A549 (cell line): ENCODE data around the gene RNF144A. TPM values are rescaled to one million over a fixed set of nuclear protein-coding genes. Genes with fewer than 3 reads are reported as not detected.

Experiments used
- ATAC-seq, 2 experiments: fragments of 200-7000 bp in 1 of 2; fragments of >200 bp in 1 of 2; cut with Nextera tagmentation in 1 of 2; cut with Tn5 transposase in 1 of 2; 3 replicates each; pipeline versions ENCODE4 v1.8.0 to v1.9.1; 2018 to 2020; ENCODE audit warnings: mild to moderate bottlenecking in 1 of 2, moderate library complexity in 1 of 2
- CTCF ChIA-PET: fragments of 300-600 bp; sonication (Branson Sonifier 250); formaldehyde crosslinking; extraction: SDS; loops from one replicate; lab custom pipeline; 2021; ENCODE audit warnings: antibody characterized with exemption, inconsistent platforms; lab: Yijun Ruan, JAX
- POLR2A ChIA-PET: fragments of 350-600 bp; formaldehyde crosslinking; extraction: SDS; loops from one replicate; lab custom pipeline; 2021; ENCODE audit warnings: antibody characterized with exemption, inconsistent platforms; lab: Yijun Ruan, JAX
- DNase-seq, 2 experiments: peaks; one replicate each; pipeline versions ENCODE4 v3.0.0 to v3.0.0-alpha.2; 2011 to 2016; ENCODE audit warnings: low read depth in 1 of 2, low spot score in 1 of 2
- FAIRE-seq: peaks from 2 replicates; lab custom pipeline; 2011; peaks lifted over from hg19 to GRCh38; lab: Jason Lieb, UNC
- H3K27ac ChIP-seq, 2 experiments: fragments of >200 bp; sonication (Bioruptor Twin); formaldehyde crosslinking; 3 replicates each; pipeline ENCODE4 v1.5.1; 2016 to 2017
- H3K4me1 ChIP-seq: fragments of >200 bp; sonication (Bioruptor Twin); formaldehyde crosslinking; 3 replicates; pipeline ENCODE4 v1.6.1; 2016
- H3K4me2 ChIP-seq: fragments of >200 bp; sonication (Bioruptor Twin); formaldehyde crosslinking; 3 replicates; pipeline ENCODE4 v1.6.1; 2016
- H3K4me3 ChIP-seq: fragments of >200 bp; sonication (Bioruptor Twin); formaldehyde crosslinking; 3 replicates; pipeline ENCODE4 v1.5.1; 2016
- H3K9me3 ChIP-seq: fragments of >200 bp; sonication (Bioruptor Twin); formaldehyde crosslinking; 3 replicates; pipeline ENCODE4 v1.6.1; 2016
- BHLHE40 ChIP-seq: IDR thresholded peaks from 2 replicates; pipeline ENCODE4 v1.6.1; 2012; ENCODE audit warnings: low read depth, low read length, inconsistent platforms
- CBX2 ChIP-seq: fragments of 200-600 bp; sonication (generic); IDR thresholded peaks from 2 replicates; pipeline ENCODE4 v1.6.1; 2016; ENCODE audit warnings: low read depth, mild to moderate bottlenecking, borderline replicate concordance
- CEBPB ChIP-seq, 2 experiments: fragments of >200 bp in 1 of 2; sonication (Bioruptor Twin) in 1 of 2; formaldehyde crosslinking in 1 of 2; IDR thresholded peaks; 2 replicates each; pipeline ENCODE4 v1.6.1; 2012 to 2016
- CHD4 ChIP-seq: fragments of 200-600 bp; sonication (generic); IDR thresholded peaks from 2 replicates; pipeline ENCODE4 v1.6.1; 2016; ENCODE audit warnings: antibody characterized with exemption, mild to moderate bottlenecking, borderline replicate concordance
- CTCF ChIP-seq: fragments of >200 bp; sonication (Bioruptor Twin); formaldehyde crosslinking; IDR thresholded peaks from 3 replicates; pipeline ENCODE4 v1.5.1; 2016
- E2F6 ChIP-seq: IDR thresholded peaks from 2 replicates; pipeline ENCODE4 v1.6.1; 2012; ENCODE audit warnings: low read depth, borderline replicate concordance
- ELK1 ChIP-seq: fragments of 150-350 bp; IDR thresholded peaks from 2 replicates; pipeline ENCODE4 v1.6.1; 2014; ENCODE audit warnings: low read depth, mild to moderate bottlenecking, low read length
- EP300 ChIP-seq, 2 experiments: fragments of >200 bp; sonication (Bioruptor Twin); formaldehyde crosslinking; IDR thresholded peaks; 2 replicates in 1 of 2; 3 replicates in 1 of 2; pipeline ENCODE4 v1.6.1; 2016 to 2017
- FOSB ChIP-seq: fragments of 250-450 bp; sonication (Bioruptor Pico); IDR thresholded peaks from 2 replicates; pipeline ENCODE4 v1.5.0; 2020; ENCODE audit warnings: mild to moderate bottlenecking, moderate library complexity
- FOSL2 ChIP-seq, 2 experiments: fragments of 450-650 bp in 1 of 2; fragments of >200 bp in 1 of 2; sonication (Bioruptor Twin) in 1 of 2; formaldehyde crosslinking; IDR thresholded peaks; 2 replicates each; pipeline versions ENCODE4 v1.5.0 to v1.6.1; 2016 to 2020; ENCODE audit warnings: mild to moderate bottlenecking in 1 of 2, moderate library complexity in 1 of 2
- GATA3 ChIP-seq: IDR thresholded peaks from 2 replicates; pipeline ENCODE4 v1.6.1; 2012; ENCODE audit warnings: borderline replicate concordance
- JUN ChIP-seq, 2 experiments: fragments of >200 bp; sonication (Bioruptor Twin); formaldehyde crosslinking; IDR thresholded peaks; 2 replicates in 1 of 2; 3 replicates in 1 of 2; pipeline ENCODE4 v1.6.1; 2016 to 2017
- JUNB ChIP-seq: fragments of >200 bp; sonication (Bioruptor Twin); formaldehyde crosslinking; IDR thresholded peaks from 2 replicates; pipeline ENCODE4 v1.6.1; 2016
- KDM1A ChIP-seq: fragments of 200-600 bp; sonication (generic); IDR thresholded peaks from 2 replicates; pipeline ENCODE4 v1.6.1; 2016; ENCODE audit warnings: low read depth, mild to moderate bottlenecking
- NPAS2 ChIP-seq: fragments of 250-450 bp; sonication (Bioruptor Pico); IDR thresholded peaks from 2 replicates; pipeline ENCODE4 v1.8.0; 2022; ENCODE audit warnings: mild to moderate bottlenecking, moderate library complexity, borderline replicate concordance
- RARB ChIP-seq: fragments of 250-450 bp; sonication (Bioruptor Pico); IDR thresholded peaks from 2 replicates; pipeline ENCODE4 v1.8.0; 2021; ENCODE audit warnings: mild to moderate bottlenecking, moderate library complexity
- SMC3 ChIP-seq: fragments of >200 bp; sonication (Bioruptor Twin); formaldehyde crosslinking; IDR thresholded peaks from 3 replicates; pipeline ENCODE4 v1.6.1; 2018; ENCODE audit warnings: inconsistent platforms
- SREBF2 ChIP-seq: fragments of 450-650 bp; IDR thresholded peaks from 2 replicates; pipeline ENCODE4 v1.6.1; 2014; ENCODE audit warnings: mild to moderate bottlenecking, moderate library complexity
- ZSCAN20 ChIP-seq: fragments of 250-450 bp; sonication (Bioruptor Pico); IDR thresholded peaks from 2 replicates; pipeline ENCODE4 v1.8.0; 2022; ENCODE audit warnings: mild to moderate bottlenecking, moderate library complexity
- WGBS: methylation state at CpG from one replicate; pipeline ENCODE4 v1.1.6; 2017; ENCODE audit errors: missing lambda C conversion rate; 5-methylcytosine and 5-hydroxymethylcytosine counted together
- polyA plus RNA-seq, 4 experiments: library from polyadenylated mRNA; depleted of rRNA in 3 of 4; stranded (reverse); fragments of >200 nt; fragmentation: RNase III in 1 of 4; extraction: RNeasy Plus Mini Kit Qiagen cat#74134 plus additional on column Dnase treatment in 1 of 4; gene quantifications; 2 replicates in 3 of 4; 3 replicates in 1 of 4; pipeline ENCODE4 v1.2.3, GENCODE V29; 2011 to 2017
- TF ChIP-seq, protein P1 (sequence below): fragments of 450-650 bp; IDR thresholded peaks from 2 replicates; pipeline ENCODE4 v1.6.1; 2014; ENCODE audit warnings: antibody characterized with exemption

Gene RNF144A
- polyA plus RNA-seq, 2 of the 4 experiments (the other 2 are of a cell fraction) = 4.4 to 9.6 TPM

DNA sequence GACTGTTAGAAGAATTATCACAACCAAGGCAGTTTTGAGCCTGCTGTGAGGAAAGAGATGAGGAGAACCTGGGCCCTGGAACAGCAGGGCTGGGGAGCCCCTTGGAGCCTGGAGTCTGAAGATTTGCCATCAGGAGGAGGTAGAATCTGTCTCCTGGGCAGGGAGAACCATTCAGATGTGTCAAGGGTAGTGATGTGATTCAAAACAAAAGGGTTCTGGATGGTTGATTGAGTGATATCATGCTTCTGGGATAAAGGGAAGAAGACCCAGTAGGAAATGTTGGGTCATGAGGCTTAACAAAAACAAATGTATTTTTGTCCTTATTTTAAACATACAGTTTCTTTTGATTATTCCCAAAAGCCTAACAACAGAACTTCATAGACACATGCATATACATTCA lies 28.6 kb downstream of the RNF144A start:
- Histone ChIP-seq H3K27ac (no peak overlapping the region), H3K9me3 (no peaks in the 10 kb centered on the region), H3K4me2 (no peak overlapping the region), H3K4me1 (peaks cover 6% of the 10 kb centered on the region; the same call in 2 of the 3 replicates), H3K4me3 (no peak overlapping the region)
- no peak for DNase-seq
- TF ChIP-seq FOSB (CRISPR knock-in tag) = no peak
- TF ChIP-seq KDM1A = no peak
- TF ChIP-seq GATA3 = no peak
- TF ChIP-seq E2F6 = no peak
- no peak for TF ChIP-seq BHLHE40
- TF ChIP-seq SREBF2 = no peak
- no peak for TF ChIP-seq JUN (IDR thresholded peaks at IDR 0.05)
- TF ChIP-seq CHD4 = no peak
- TF ChIP-seq EP300 (IDR thresholded peaks at IDR 0.05) = no peak
- no peak for TF ChIP-seq ELK1
- no peak for TF ChIP-seq CBX2
- no peak for TF ChIP-seq FOSL2 (IDR thresholded peaks at IDR 0.05)
- no peak for TF ChIP-seq FOSL2 (CRISPR knock-in tag; IDR thresholded peaks at IDR 0.05)
- TF ChIP-seq RARB (CRISPR knock-in tag) = no peak
- TF ChIP-seq CTCF = no peak
- TF ChIP-seq ZSCAN20 (CRISPR knock-in tag) = no peak
- TF ChIP-seq CEBPB (IDR thresholded peaks at IDR 0.05) = no peak
- TF ChIP-seq NPAS2 = no peak
- no peak for TF ChIP-seq SMC3
- FAIRE-seq = no peak
- ChIA-PET POLR2A (no interaction called here), CTCF (interaction anchor here (1.1 to 1.4 kb wide), 2 partner anchors 29 to 98 kb away, joined by 3 to 4 read pairs; partner anchors contain the start of gene RNF144A)
- ATAC-seq = no peak

- 47% methylated on average over 2 of the region's 2 CpGs for WGBS
- ChIA-PET POLR2A (no interaction called here), CTCF (interaction anchor here (0.6 to 1.4 kb wide), 2 partner anchors 30 to 1745 kb away, joined by 3 to 4 read pairs; partner anchors contain the start of gene RNF144A)
- Histone ChIP-seq H3K27ac (no peak overlapping the region), H3K4me3 (no peak overlapping the region), H3K9me3 (no peaks in the 10 kb centered on the region), H3K4me2 (peak overlapping the region; percentile 7; the same call in 1 of the 3 replicates), H3K4me1 (peaks cover 6% of the 10 kb centered on the region; the same call in 2 of the 3 replicates)
- FAIRE-seq = no peak
- peak in 1 of 2 experiments; percentile 13 for DNase-seq
- TF ChIP-seq JUNB (no peak), FOSL2 (IDR thresholded peaks at IDR 0.05) (no peak), FOSL2 (CRISPR knock-in tag; IDR thresholded peaks at IDR 0.05) (0 out of 2 replicates have a peak, but pooled peaks have one; percentile 8), BHLHE40 (no peak)
- TF ChIP-seq, protein P1, sequence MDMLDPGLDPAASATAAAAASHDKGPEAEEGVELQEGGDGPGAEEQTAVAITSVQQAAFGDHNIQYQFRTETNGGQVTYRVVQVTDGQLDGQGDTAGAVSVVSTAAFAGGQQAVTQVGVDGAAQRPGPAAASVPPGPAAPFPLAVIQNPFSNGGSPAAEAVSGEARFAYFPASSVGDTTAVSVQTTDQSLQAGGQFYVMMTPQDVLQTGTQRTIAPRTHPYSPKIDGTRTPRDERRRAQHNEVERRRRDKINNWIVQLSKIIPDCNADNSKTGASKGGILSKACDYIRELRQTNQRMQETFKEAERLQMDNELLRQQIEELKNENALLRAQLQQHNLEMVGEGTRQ = no peak
- no peak for ATAC-seq
These were observed 29.5 kb downstream of the RNF144A start for GRCh38 chr2:6946722-6947121.
